Breast epithelium (tissue), 4 donors: ENCODE results near the gene PLAAT5. TPM values are rescaled to one million over a fixed set of nuclear protein-coding genes. Genes with fewer than 3 reads are reported as not detected.

Source experiments
- DNase-seq, 2 donors: peaks; one replicate each; pipeline ENCODE4 v3.0.0-alpha.2; 2019; ENCODE audit warnings: low spot score in 2 of 2
- H3K27ac ChIP-seq, 2 donors: fragments of 200-600 bp; sonication (generic) in 1 of 2; one replicate each; pipeline ENCODE4 v1.5.1; 2016 to 2019; ENCODE audit warnings: mild to moderate bottlenecking in 1 of 2
- H3K27me3 ChIP-seq, 2 donors: fragments of 200-600 bp; sonication (generic) in 1 of 2; one replicate each; pipeline versions ENCODE4 v1.5.1 to v1.6.0; 2017 to 2019; ENCODE audit warnings: control low read depth in 1 of 2, mild to moderate bottlenecking in 1 of 2
- H3K36me3 ChIP-seq: fragments of 200-600 bp; one replicate; pipeline ENCODE4 v1.5.1; 2019
- H3K4me1 ChIP-seq, 2 donors: fragments of 200-600 bp; sonication (generic); one replicate each; pipeline ENCODE4 v1.5.1; 2016 to 2019; ENCODE audit warnings: control low read depth in 1 of 2
- H3K4me3 ChIP-seq, 3 donors: fragments of 200-600 bp; sonication (generic); 1 replicate in 2 of 3; 2 replicates in 1 of 3; pipeline ENCODE4 v1.5.1; 2016 to 2019; ENCODE audit warnings: mild to moderate bottlenecking in 3 of 3, moderate library complexity in 2 of 3
- H3K9me3 ChIP-seq, 2 donors: fragments of 200-600 bp; sonication (generic) in 1 of 2; one replicate each; pipeline ENCODE4 v1.5.1; 2016 to 2019; ENCODE audit warnings: control low read depth in 1 of 2
- CTCF ChIP-seq, 3 donors: fragments of 450-650 bp; IDR thresholded peaks; one replicate each; pipeline ENCODE4 v1.5.1; 2016 to 2017; ENCODE audit warnings: antibody characterized with exemption in 3 of 3, mild to moderate bottlenecking in 3 of 3, moderate library complexity in 3 of 3
- POLR2A ChIP-seq: fragments of 450-650 bp; IDR thresholded peaks from one replicate; pipeline ENCODE4 v1.6.1; 2016; ENCODE audit warnings: antibody characterized with exemption, mild to moderate bottlenecking, moderate library complexity
- POLR2AphosphoS5 ChIP-seq, 3 donors: sonication (generic); formaldehyde crosslinking; IDR thresholded peaks; one replicate each; pipeline ENCODE4 v1.6.1; 2017; ENCODE audit warnings: antibody characterized with exemption in 3 of 3
- intact Hi-C: fragments of 100-400 bp; cut with DNase I; formaldehyde crosslinking; loops from one replicate; pipeline ENCODE4 v1.15.1; 2023; ENCODE audit warnings: low total_unique reads
- total RNA-seq, 3 donors: library from RNA; depleted of rRNA; stranded (reverse); fragments of >200 nt; gene quantifications; one replicate each; pipeline ENCODE4 v1.1.0, GENCODE V29; 2016

PLAAT5 gene
- total RNA-seq, 3 donors from 2014 or later: 9.8 to 61.9 (median 11.9) TPM

GRCh38 chr11:63499874-63500273 lies 8.9 kb upstream of the PLAAT5 start:
- DNase-seq: no peak
- intact Hi-C loops: no loop called here
- Histone ChIP-seq H3K36me3 (no peaks in the 10 kb centered on the region), H3K27ac (no peak overlapping the region), H3K9me3 (peaks cover 0 to 11% of the 10 kb centered on the region in 2 donors), H3K4me3 (no peak overlapping the region), H3K27me3 (no peaks in the 10 kb centered on the region), H3K4me1 (no peaks in the 10 kb centered on the region)
- TF ChIP-seq POLR2AphosphoS5 (IDR thresholded peaks at IDR 0.05) (no peak), POLR2A (no peak), CTCF (IDR thresholded peaks at IDR 0.05) (no peak)

GRCh38 chr11:63494975-63495374 lies 4.0 kb upstream of the PLAAT5 start:
- intact Hi-C loops: loop anchor here (5.0 kb wide), 1 partner anchor 137 kb away; no protein-coding TSS in a partner anchor

DNA sequence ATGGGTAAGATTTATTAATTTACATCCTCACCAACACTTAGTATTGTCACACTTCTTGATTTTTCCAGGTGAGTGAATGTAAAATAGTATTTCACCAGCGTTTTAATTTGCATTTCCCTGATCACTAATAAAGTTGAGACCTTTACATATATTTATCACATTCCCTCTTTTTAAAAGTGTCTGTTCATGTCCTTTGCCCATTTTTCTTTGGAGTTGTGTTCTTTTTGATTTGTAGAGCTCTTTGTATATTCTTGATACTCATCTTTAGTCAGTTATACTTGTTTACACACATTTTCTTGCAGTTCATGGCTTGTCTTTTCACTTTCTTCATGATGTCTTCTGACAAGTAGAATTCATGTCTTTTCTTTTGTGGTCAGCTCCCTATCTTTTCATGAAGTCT lies 2.2 kb upstream of the PLAAT5 start:
- Histone ChIP-seq H3K27ac (no peak overlapping the region), H3K4me3 (no peak overlapping the region), H3K36me3 (no peaks in the 10 kb centered on the region), H3K9me3 (no peaks in the 10 kb centered on the region), H3K4me1 (peaks cover 0 to 7% of the 10 kb centered on the region in 2 donors), H3K27me3 (no peaks in the 10 kb centered on the region)
- DNase-seq: no peak
- intact Hi-C loops: loop anchor here (5.0 kb wide), 1 partner anchor 139 kb away; no protein-coding TSS in a partner anchor
- TF ChIP-seq CTCF (IDR thresholded peaks at IDR 0.05): no peak
- no peak for TF ChIP-seq POLR2AphosphoS5 (IDR thresholded peaks at IDR 0.05)
- no peak for TF ChIP-seq POLR2A

More at GRCh38 chr11:63494975-63495374, 4.0 kb upstream of the PLAAT5 start:
- DNase-seq: no peak
- H3K9me3 ChIP-seq: peaks cover 0 to 2% of the 10 kb centered on the region in 2 donors
- no peaks in the 10 kb centered on the region for H3K27me3 ChIP-seq
- H3K36me3 ChIP-seq: no peaks in the 10 kb centered on the region
- H3K27ac ChIP-seq: no peak overlapping the region
- peaks cover 0 to 4% of the 10 kb centered on the region in 2 donors for H3K4me1 ChIP-seq
- no peak overlapping the region for H3K4me3 ChIP-seq
- no peak for TF ChIP-seq POLR2AphosphoS5 (IDR thresholded peaks at IDR 0.05)
- no peak for TF ChIP-seq CTCF (IDR thresholded peaks at IDR 0.05)
- TF ChIP-seq POLR2A: no peak

DNA sequence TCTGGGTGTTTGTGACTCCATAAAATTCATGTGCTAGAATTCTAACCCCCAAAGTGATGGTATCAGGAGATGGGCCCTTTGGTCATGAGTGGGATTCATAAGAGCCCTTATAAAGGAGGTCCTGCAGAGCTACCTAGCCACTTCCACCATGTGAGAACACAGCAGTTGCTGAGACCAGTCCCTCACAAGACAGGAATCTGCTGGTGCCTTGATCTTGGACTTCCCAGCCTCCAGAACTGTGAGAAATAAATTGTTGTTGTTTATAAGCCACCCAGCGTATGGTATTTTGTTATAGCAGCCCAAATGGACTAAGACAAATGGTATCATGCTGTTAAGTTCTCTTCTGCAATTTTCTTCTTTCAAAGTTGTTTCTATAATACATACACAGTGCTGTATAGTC lies 1.5 kb upstream of the PLAAT5 start:
- Histone ChIP-seq H3K4me3 (no peak overlapping the region), H3K9me3 (no peaks in the 10 kb centered on the region), H3K36me3 (no peaks in the 10 kb centered on the region), H3K4me1 (peaks cover 0 to 7% of the 10 kb centered on the region in 2 donors), H3K27ac (no peak overlapping the region), H3K27me3 (no peaks in the 10 kb centered on the region)
- intact Hi-C loops: loop anchor here (5.0 kb wide), 1 partner anchor 140 kb away; no protein-coding TSS in a partner anchor
- DNase-seq: no peak
- no peak for TF ChIP-seq POLR2AphosphoS5 (IDR thresholded peaks at IDR 0.05)
- TF ChIP-seq CTCF (IDR thresholded peaks at IDR 0.05): no peak
- TF ChIP-seq POLR2A: no peak

GRCh38 chr11:63491636-63492372 lies 837 bp upstream of the PLAAT5 start:
- intact Hi-C loops: loop anchor here (5.0 kb wide), 1 partner anchor 140 kb away; no protein-coding TSS in a partner anchor
- H3K36me3 ChIP-seq: no peaks in the 10 kb centered on the region
- peak overlapping the region in 1 of 2 donors; percentile 90 for H3K27ac ChIP-seq
- no peak for DNase-seq
- no peaks in the 10 kb centered on the region for H3K9me3 ChIP-seq
- H3K4me3 ChIP-seq: peak overlapping the region; percentile 47 to 74 (median 63)
- peaks cover 0 to 7% of the 10 kb centered on the region in 2 donors for H3K4me1 ChIP-seq
- H3K27me3 ChIP-seq: no peaks in the 10 kb centered on the region
- TF ChIP-seq POLR2AphosphoS5 (IDR thresholded peaks at IDR 0.05) (no peak), CTCF (IDR thresholded peaks at IDR 0.05) (no peak), POLR2A (no peak)
